ENCODE results near the gene AKIP1. TPM values are rescaled to one million over a fixed set of nuclear protein-coding genes. Genes with fewer than 3 reads are reported as not detected.

Gene AKIP1
- total RNA-seq, 1 experiment from 2014 or later: 85.2 TPM

GRCh38 chr11:8913961-8914660, 3.1 kb downstream of the AKIP1 start:
- POLR2A ChIA-PET: no interaction called here
- H3K27ac ChIP-seq (ENCODE audit: low read length): peak overlapping the region; percentile 29
- BruUV-seq (replicated peaks): TSS peak; percentile 9

GRCh38 chr11:8914661-8915018, 3.7 kb downstream of the AKIP1 start:
- ATAC-seq (no peak), DNase-seq (ENCODE audit: low read depth, low spot score) (no peak)
- Histone ChIP-seq H3K4me3 (ENCODE audit: low read depth in 2 of 2, low read length in 2 of 2) (no peak overlapping the region), H3K9me3 (ENCODE audit: control insufficient read depth, insufficient read depth, low read depth, low read length) (no peaks in the 10 kb centered on the region), H3K36me3 (ENCODE audit: control insufficient read depth, insufficient read depth, low read length) (peaks cover 22% of the 10 kb centered on the region), H3K27me3 (ENCODE audit: control insufficient read depth, insufficient read depth, low read length) (no peaks in the 10 kb centered on the region), H3K4me1 (ENCODE audit: control insufficient read depth, insufficient read depth, low read length) (peaks cover 40% of the 10 kb centered on the region), H3K27ac (ENCODE audit: low read length) (no peak overlapping the region)
- no TSS peak for BruUV-seq (replicated peaks)
- intact Hi-C loops (cut with micrococcal nuclease; ENCODE audit: unreplicated experiment) (loop anchor here (1.0 to 5.0 kb wide), 2 partner anchors 45 to 223 kb away; no protein-coding TSS in a partner anchor), in situ Hi-C loops (cut with HindIII; ENCODE audit: low pct_unique_long_range_greater_than_20kb, low sequenced_read_pairs) (no loop called here)
- ChIA-PET POLR2A (interaction anchor here (0.6 kb wide), 1 partner anchor 327 kb away, joined by 3 read pairs; no protein-coding TSS in a partner anchor), CTCF (interaction anchor here (0.6 to 2.7 kb wide), 5 partner anchors 19 to 236 kb away, joined by 3 to 43 read pairs (median 3); no protein-coding TSS in a partner anchor)
- TF ChIP-seq REST (IDR thresholded peaks at IDR 0.05; ENCODE audit: insufficient read depth in 1 of 2, low read depth in 2 of 2, low read length in 1 of 2) (no peak), CTCF (IDR thresholded peaks at IDR 0.05) (peak; percentile 44; the same call in 1 of the 2 replicates)

More at GRCh38 chr11:8913961-8914660, 3.1 kb downstream of the AKIP1 start:
- CTCF ChIA-PET: interaction anchor here (0.6 to 2.7 kb wide), 4 partner anchors 20 to 225 kb away, joined by 3 to 43 read pairs (median 12); no protein-coding TSS in a partner anchor
- intact Hi-C loops (cut with micrococcal nuclease; ENCODE audit: unreplicated experiment): loop anchor here (1.0 to 5.0 kb wide), 2 partner anchors 45 to 223 kb away; no protein-coding TSS in a partner anchor
- TF ChIP-seq POLR2AphosphoS5 (IDR thresholded peaks at IDR 0.05; ENCODE audit: low read depth, low read length) (no peak), SIN3A (IDR thresholded peaks at IDR 0.05; ENCODE audit: borderline replicate concordance, insufficient read depth, low read depth, low read length) (no peak), CTCF (IDR thresholded peaks at IDR 0.05) (peak; percentile 97)
- Histone ChIP-seq H3K9me3 (ENCODE audit: control insufficient read depth, insufficient read depth, low read depth, low read length) (no peaks in the 10 kb centered on the region), H3K36me3 (ENCODE audit: control insufficient read depth, insufficient read depth, low read length) (peaks cover 22% of the 10 kb centered on the region), H3K4me1 (ENCODE audit: control insufficient read depth, insufficient read depth, low read length) (peaks cover 44% of the 10 kb centered on the region), H3K4me3 (ENCODE audit: low read depth in 2 of 2, low read length in 2 of 2) (no peak overlapping the region), H3K27me3 (ENCODE audit: control insufficient read depth, insufficient read depth, low read length) (no peaks in the 10 kb centered on the region)
- no peak for ATAC-seq
- in situ Hi-C loops (cut with HindIII; ENCODE audit: low pct_unique_long_range_greater_than_20kb, low sequenced_read_pairs): no loop called here
- DNase-seq (ENCODE audit: low read depth, low spot score): no peak

Data from Panc1 (cell line).